Stimulated activated naive CD8-positive, alpha-beta T cell treated with anti-CD3 and anti-CD28 coated beads, Interleukin-15, Interleukin-2, amounts not matched to agents 100 U/mL and 50 U/mL, for 24 hours (primary cell): Measurements from ENCODE around the gene TLE4.

Experiments
- ATAC-seq: fragments of 150-1000 bp; cut with Tn5 transposase; one replicate; pipeline ENCODE4 v1.10.0; 2021
- DNase-seq: peaks from one replicate; pipeline ENCODE4 v3.0.0; 2021

TLE4 gene

GRCh38 chr9:79572032-79572607, 355 bp downstream of the TLE4 start:
- ATAC-seq, result no peak
- DNase-seq, result no peak

- peak; percentile 71 for DNase-seq
- no peak for ATAC-seq
Measured at GRCh38 chr9:79572608-79573411, 1.0 kb downstream of the TLE4 start.

GRCh38 chr9:79573412-79573923, 1.7 kb downstream of the TLE4 start:
- DNase-seq (no peak), ATAC-seq (no peak)

- ATAC-seq (no peak), DNase-seq (no peak)
Measured at GRCh38 chr9:79574136-79574535, 2.4 kb downstream of the TLE4 start.

- no peak for DNase-seq
- ATAC-seq, result no peak
Measured at GRCh38 chr9:79574781-79575180, 3.0 kb downstream of the TLE4 start.

- no peak for DNase-seq
- no peak for ATAC-seq
Measured at GRCh38 chr9:79575547-79575946, 3.8 kb downstream of the TLE4 start.

GRCh38 chr9:79577969-79578723, 6.4 kb downstream of the TLE4 start:
- DNase-seq (no peak), ATAC-seq (no peak)

GRCh38 chr9:79578891-79579290, 7.1 kb downstream of the TLE4 start:
- DNase-seq (no peak), ATAC-seq (no peak)

GRCh38 chr9:79579624-79580023, 7.9 kb downstream of the TLE4 start:
- ATAC-seq, result no peak
- no peak for DNase-seq

- DNase-seq (no peak), ATAC-seq (no peak)
Measured at GRCh38 chr9:79580055-79580454, 8.3 kb downstream of the TLE4 start.

GRCh38 chr9:79581388-79581787, 9.6 kb downstream of the TLE4 start:
- DNase-seq, result no peak
- no peak for ATAC-seq

GRCh38 chr9:79581794-79582193, 10.0 kb downstream of the TLE4 start:
- peak; percentile 32 for DNase-seq
- ATAC-seq, result peak; percentile 80

- ATAC-seq (peak; percentile 76), DNase-seq (peak; percentile 48)
Measured at GRCh38 chr9:79583952-79584654, 12.3 kb downstream of the TLE4 start.

GRCh38 chr9:79584655-79584982, 12.9 kb downstream of the TLE4 start:
- ATAC-seq, result no peak
- DNase-seq, result no peak

GRCh38 chr9:79588488-79589223, 16.9 kb downstream of the TLE4 start:
- ATAC-seq, result no peak
- no peak for DNase-seq

- no peak for DNase-seq
- ATAC-seq, result no peak
Measured at GRCh38 chr9:79591458-79591857, 19.7 kb downstream of the TLE4 start.

GRCh38 chr9:79592726-79593493, 21.1 kb downstream of the TLE4 start:
- DNase-seq (no peak), ATAC-seq (peak; percentile 64)

- ATAC-seq (no peak), DNase-seq (no peak)
Measured at GRCh38 chr9:79598562-79599345, 27.0 kb downstream of the TLE4 start.

- no peak for ATAC-seq
- no peak for DNase-seq
Measured at GRCh38 chr9:79600466-79600865, 28.7 kb downstream of the TLE4 start.

- DNase-seq (no peak), ATAC-seq (no peak)
Measured at GRCh38 chr9:79603222-79603920, 31.6 kb downstream of the TLE4 start.
